H1 (cell line): ENCODE measurements around the gene LHCGR. TPM values are rescaled to one million over a fixed set of nuclear protein-coding genes. Genes with fewer than 3 reads are reported as not detected.

Experiments used
- CTCF ChIA-PET: fragments of 300-600 bp; sonication (Branson Sonifier 250); formaldehyde crosslinking; loops from one replicate; lab custom pipeline; 2021; ENCODE audit not compliant: partially characterized antibody; lab: Charles Lee
- POLR2A ChIA-PET: fragments of 300-600 bp; sonication (Branson Sonifier 250); formaldehyde crosslinking; loops from one replicate; lab custom pipeline; 2021; ENCODE audit warnings: inconsistent platforms; ENCODE audit not compliant: partially characterized antibody; lab: Charles Lee
- DNase-seq, 2 experiments: peaks; one replicate each; pipeline versions ENCODE4 v3.0.0 to v3.0.0-alpha.2; 2010 to 2022; ENCODE audit warnings: low spot score in 2 of 2, low read depth in 1 of 2, mixed read lengths in 1 of 2
- FAIRE-seq: peaks from 2 replicates; lab custom pipeline; 2011; peaks lifted over from hg19 to GRCh38; lab: Jason Lieb, UNC
- H2AFZ ChIP-seq: 2 replicates; pipeline ENCODE4 v1.8.1; 2012; ENCODE audit warnings: low read length, inconsistent platforms
- H2AK5ac ChIP-seq: 2 replicates; pipeline ENCODE4 v1.6.1; 2013; ENCODE audit warnings: low read depth, low read length
- H2BK120ac ChIP-seq: replicated peaks from 2 replicates; pipeline ENCODE3; 2013; ENCODE audit warnings: low read depth, low read length, inconsistent platforms
- H2BK12ac ChIP-seq: 2 replicates; pipeline ENCODE4 v1.6.1; 2013; ENCODE audit warnings: low read depth, low read length
- H2BK15ac ChIP-seq: 2 replicates; pipeline ENCODE4 v1.6.1; 2013; ENCODE audit warnings: low read length
- H2BK20ac ChIP-seq: 2 replicates; pipeline ENCODE4 v1.6.1; 2013; ENCODE audit warnings: low read length
- H2BK5ac ChIP-seq: 2 replicates; pipeline ENCODE4 v1.6.1; 2013; ENCODE audit warnings: low read depth, low read length
- H3K14ac ChIP-seq: 2 replicates; pipeline ENCODE4 v1.6.1; 2013; ENCODE audit warnings: inconsistent platforms; ENCODE audit not compliant: insufficient read length
- H3K18ac ChIP-seq: 2 replicates; pipeline ENCODE4 v1.6.1; 2013; ENCODE audit warnings: low read length; ENCODE audit errors: extremely low read depth
- H3K23ac ChIP-seq: 2 replicates; pipeline ENCODE4 v1.6.1; 2013; ENCODE audit warnings: inconsistent platforms; ENCODE audit not compliant: insufficient read length
- H3K23me2 ChIP-seq: 2 replicates; pipeline ENCODE4 v1.6.1; 2013; ENCODE audit warnings: low read depth, low read length
- H3K27ac ChIP-seq: 2 replicates; pipeline ENCODE4 v1.6.1; 2011; ENCODE audit warnings: low read depth, low read length, inconsistent platforms
- H3K27me3 ChIP-seq, 4 experiments: replicated peaks in 1 of 4; 1 replicate in 1 of 4; 2 replicates in 3 of 4; pipeline versions ENCODE4 v1.6.1 to v1.8.1; 2011 to 2013; ENCODE audit warnings: low read length in 3 of 4, mild to moderate bottlenecking in 3 of 4, inconsistent platforms in 2 of 4, mixed read lengths in 2 of 4, moderate library complexity in 1 of 4; ENCODE audit not compliant: control insufficient read depth in 3 of 4, insufficient read depth in 3 of 4; ENCODE audit errors: extremely low read depth in 1 of 4
- H3K36me3 ChIP-seq, 4 experiments: 2 replicates each; pipeline versions ENCODE4 v1.6.1 to v1.8.1; 2011 to 2013; ENCODE audit warnings: mild to moderate bottlenecking in 4 of 4, low read length in 3 of 4, moderate library complexity in 2 of 4, control low read depth in 1 of 4, inconsistent platforms in 1 of 4; ENCODE audit not compliant: insufficient read depth in 4 of 4, control insufficient read depth in 2 of 4
- H3K4ac ChIP-seq: replicated peaks from 2 replicates; pipeline ENCODE3; 2013; ENCODE audit warnings: low read length, low read depth, mixed read lengths, inconsistent platforms; ENCODE audit not compliant: insufficient read length
- H3K4me1 ChIP-seq, 4 experiments: replicated peaks in 1 of 4; 1 replicate in 1 of 4; 2 replicates in 3 of 4; pipeline versions ENCODE4 v1.6.1 to v1.8.1; 2011 to 2013; ENCODE audit warnings: low read length in 3 of 4, inconsistent platforms in 2 of 4, mixed read lengths in 1 of 4; ENCODE audit not compliant: insufficient read depth in 4 of 4, control insufficient read depth in 3 of 4
- H3K4me2 ChIP-seq, 2 experiments: 2 replicates each; pipeline versions ENCODE4 v1.6.1 to v1.8.1; 2011 to 2013; ENCODE audit warnings: low read depth in 2 of 2, low read length in 2 of 2, control low read depth in 1 of 2, inconsistent platforms in 1 of 2, mild to moderate bottlenecking in 1 of 2; ENCODE audit not compliant: insufficient read depth in 1 of 2
- H3K4me3 ChIP-seq, 4 experiments: fragments of 200-600, 300-600 bp in 1 of 4; sonication (generic), shearing (Covaris generic), sonication (Bioruptor Twin) in 1 of 4; 2 replicates each; pipeline versions ENCODE4 v1.5.1 to v1.8.1; 2011 to 2016; ENCODE audit warnings: low read length in 4 of 4, low read depth in 3 of 4, control low read depth in 2 of 4, inconsistent platforms in 2 of 4, mild to moderate bottlenecking in 2 of 4, mixed read lengths in 1 of 4, moderate library complexity in 1 of 4; ENCODE audit not compliant: insufficient read depth in 2 of 4; ENCODE audit errors: extremely low read depth in 1 of 4
- H3K56ac ChIP-seq: replicated peaks from 2 replicates; pipeline ENCODE3; 2013; ENCODE audit warnings: low read depth, mild to moderate bottlenecking, mixed read lengths, low read length, inconsistent platforms; ENCODE audit not compliant: insufficient read length
- H3K79me1 ChIP-seq: 2 replicates; pipeline ENCODE4 v1.6.1; 2013; ENCODE audit warnings: low read depth, low read length, control low read depth
- H3K79me2 ChIP-seq, 2 experiments: 2 replicates each; pipeline versions ENCODE4 v1.6.1 to v1.8.1; 2012 to 2013; ENCODE audit warnings: low read length in 2 of 2, mild to moderate bottlenecking in 2 of 2, inconsistent platforms in 1 of 2; ENCODE audit not compliant: insufficient read depth in 2 of 2, control insufficient read depth in 1 of 2
- H3K9ac ChIP-seq, 4 experiments: replicated peaks in 1 of 4; 1 replicate in 1 of 4; 2 replicates in 3 of 4; pipeline versions ENCODE4 v1.6.1 to v1.8.1; 2011 to 2013; ENCODE audit warnings: low read depth in 3 of 4, low read length in 3 of 4, control low read depth in 2 of 4, mild to moderate bottlenecking in 2 of 4, moderate library complexity in 2 of 4, inconsistent platforms in 1 of 4; ENCODE audit errors: extremely low read depth in 1 of 4
- H3K9me3 ChIP-seq, 2 experiments: 2 replicates each; pipeline versions ENCODE4 v1.6.1 to v1.8.1; 2012 to 2013; ENCODE audit warnings: mild to moderate bottlenecking in 2 of 2, moderate library complexity in 2 of 2, control low read depth in 1 of 2, inconsistent platforms in 1 of 2, low read depth in 1 of 2, low read length in 1 of 2, mixed read lengths in 1 of 2; ENCODE audit not compliant: insufficient read depth in 2 of 2
- H4K20me1 ChIP-seq, 2 experiments: replicated peaks in 1 of 2; 2 replicates each; pipeline versions ENCODE3 to v1.8.1; 2011 to 2013; ENCODE audit warnings: inconsistent platforms in 2 of 2, low read length in 2 of 2, mild to moderate bottlenecking in 1 of 2; ENCODE audit not compliant: insufficient read depth in 2 of 2, control insufficient read depth in 1 of 2
- H4K5ac ChIP-seq: 2 replicates; pipeline ENCODE4 v1.6.1; 2013; ENCODE audit warnings: low read length, low read depth, mixed read lengths, inconsistent platforms; ENCODE audit not compliant: insufficient read length
- H4K8ac ChIP-seq: 2 replicates; pipeline ENCODE4 v1.8.0; 2013; ENCODE audit warnings: mild to moderate bottlenecking, moderate library complexity, low read length, inconsistent platforms; ENCODE audit not compliant: insufficient read depth; ENCODE audit errors: extremely low read depth
- H4K91ac ChIP-seq: replicated peaks from 2 replicates; pipeline ENCODE3; 2013; ENCODE audit warnings: low read length, mixed read lengths, inconsistent platforms; ENCODE audit not compliant: insufficient read length
- CHD2 ChIP-seq: IDR thresholded peaks from 2 replicates; pipeline ENCODE4 v1.6.1; 2012; ENCODE audit warnings: low read length, improper control_type of control experiment
- CTBP2 ChIP-seq: IDR thresholded peaks from 2 replicates; pipeline ENCODE4 v1.7.0; 2011; ENCODE audit warnings: borderline replicate concordance, mild to moderate bottlenecking, moderate library complexity, mixed read lengths, low read length; ENCODE audit not compliant: insufficient read depth, insufficient read length
- POLR2A ChIP-seq, 2 experiments: IDR thresholded peaks; 1 replicate in 1 of 2; 2 replicates in 1 of 2; pipeline ENCODE4 v1.6.1; 2011; ENCODE audit warnings: low read depth in 2 of 2, low read length in 2 of 2, mild to moderate bottlenecking in 2 of 2; ENCODE audit errors: control extremely low read depth in 1 of 2
- RNF2 ChIP-seq: fragments of 200-900, 300-1000 bp; sonication (generic); IDR thresholded peaks from 2 replicates; pipeline ENCODE4 v1.7.1; 2016; ENCODE audit warnings: borderline replicate concordance, low read depth, mild to moderate bottlenecking, antibody characterized with exemption, low read length; ENCODE audit not compliant: poor library complexity, severe bottlenecking; ENCODE audit errors: missing control alignments
- RXRA ChIP-seq: IDR thresholded peaks from 2 replicates; pipeline ENCODE4 v1.6.1; 2011; ENCODE audit warnings: low read depth, mild to moderate bottlenecking, low read length, moderate library complexity; ENCODE audit not compliant: insufficient read depth
- SIX5 ChIP-seq: IDR thresholded peaks from 2 replicates; pipeline ENCODE4 v1.6.1; 2011; ENCODE audit warnings: mild to moderate bottlenecking, low read depth, low read length
- SUZ12 ChIP-seq: fragments of 200-600 bp; sonication (generic); IDR thresholded peaks from 2 replicates; pipeline ENCODE4 v1.6.1; 2012; ENCODE audit warnings: mild to moderate bottlenecking, inconsistent platforms, low read length, moderate library complexity, mixed read lengths
- TAF1 ChIP-seq: IDR thresholded peaks from 2 replicates; pipeline ENCODE4 v1.6.1; 2011; ENCODE audit warnings: mild to moderate bottlenecking, low read depth, low read length
- WGBS, 2 experiments: shearing (Covaris generic) in 1 of 2; methylation state at CpG; one replicate each; pipeline versions ENCODE4 v1.1.6 to v1.1.7; 2013 to 2015; ENCODE audit warnings: low lambda C conversion rate in 2 of 2, mixed read lengths in 2 of 2, inconsistent platforms in 1 of 2, low coverage in 1 of 2, missing lambda C conversion rate in 1 of 2; ENCODE audit not compliant: insufficient replicate concordance in 2 of 2, insufficient coverage in 1 of 2, insufficient read length in 1 of 2; ENCODE audit errors: extremely low coverage in 1 of 2, missing lambda C conversion rate in 1 of 2; 5-methylcytosine and 5-hydroxymethylcytosine counted together
- polyA plus RNA-seq, 7 experiments: library from polyadenylated mRNA; depleted of rRNA in 3 of 7; stranded (reverse) in 5 of 7; unstranded in 2 of 7; fragments of >200 nt in 5 of 7; fragments of 200-250 nt in 2 of 7; gene quantifications; 1 replicate in 5 of 7; 2 replicates in 1 of 7; 4 replicates in 1 of 7; pipeline versions ENCODE4 v1.2.1 to v1.2.3, GENCODE V29; 2011 to 2013; ENCODE audit warnings: missing spikeins in 2 of 7, mixed read lengths in 2 of 7
- total RNA-seq: library from RNA; stranded (reverse); fragmentation: NEBNext Ultra II Directional; extraction: Animal tissue kit (Norgen Biotek cat#: 25700); gene quantifications from 2 replicates; pipeline ENCODE4 v1.2.1, GENCODE V29; 2021

The LHCGR gene
- total and polyA plus RNA-seq, 2 of the 8 experiments (the other 6 are each of a cell fraction or from before 2014, with no cell fraction given), result 0.30 to 0.73 TPM

- FAIRE-seq (no peak), DNase-seq (no peak)
- Histone ChIP-seq H2BK5ac (no peak overlapping the region), H4K8ac (no peak overlapping the region), H3K23me2 (no peaks in the 10 kb centered on the region), H3K4ac (no peak overlapping the region), H3K79me1 (no peaks in the 10 kb centered on the region), H2BK15ac (no peak overlapping the region), H3K79me2 (no peaks in the 10 kb centered on the region), H3K9ac (no peak overlapping the region), H3K27me3 (no peaks in the 10 kb centered on the region), H2BK120ac (no peak overlapping the region), H2BK12ac (no peak overlapping the region; the same call in 1 of the 2 replicates), H3K4me2 (no peak overlapping the region), H3K4me3 (no peak overlapping the region), H3K23ac (no peak overlapping the region), H4K5ac (no peak overlapping the region), H2AK5ac (no peak overlapping the region; the same call in 1 of the 2 replicates), H3K27ac (no peak overlapping the region), H3K14ac (no peak overlapping the region), H3K56ac (no peak overlapping the region), H3K36me3 (no peaks in the 10 kb centered on the region), H4K20me1 (no peaks in the 10 kb centered on the region), H2BK20ac (no peak overlapping the region), H2AFZ (no peak overlapping the region), H3K9me3 (no peaks in the 10 kb centered on the region), H4K91ac (no peak overlapping the region), H3K4me1 (peaks cover 3 to 16% (median 6%) of the 10 kb centered on the region in 4 experiments; a peak in 6 of 7 replicates), H3K18ac (no peak overlapping the region)
- ChIA-PET CTCF (no interaction called here), POLR2A (interaction anchor here (0.6 kb wide), 1 partner anchor 9 kb away, joined by 3 read pairs; no protein-coding TSS in a partner anchor)
- 91% methylated on average over 4 of the region's 4 CpGs; no CpG with 5 or more reads in 1 of the 2 experiments for WGBS, 2 experiments
- TF ChIP-seq CTBP2, result no peak
- TF ChIP-seq POLR2A (IDR thresholded peaks at IDR 0.05; ENCODE audit: control extremely low read depth in 1 of 2, low read depth in 2 of 2, low read length in 2 of 2), result no peak
- TF ChIP-seq RXRA, result no peak
- TF ChIP-seq SIX5, result no peak
- no peak for TF ChIP-seq TAF1
- TF ChIP-seq RNF2, result no peak
- no peak for TF ChIP-seq CHD2
- no peak for TF ChIP-seq SUZ12
Observed at GRCh38 chr2:48693066-48693465, 62.5 kb downstream of the LHCGR start.
